GM15510 (cell line): ENCODE data around the gene AJAP1.

Experiments
- POLR2A ChIP-seq: IDR thresholded peaks from 3 replicates; pipeline ENCODE4 v1.6.1; 2011; ENCODE audit warnings: borderline replicate concordance; ENCODE audit not compliant: insufficient read length; ENCODE audit errors: extremely low read depth

Gene AJAP1

DNA sequence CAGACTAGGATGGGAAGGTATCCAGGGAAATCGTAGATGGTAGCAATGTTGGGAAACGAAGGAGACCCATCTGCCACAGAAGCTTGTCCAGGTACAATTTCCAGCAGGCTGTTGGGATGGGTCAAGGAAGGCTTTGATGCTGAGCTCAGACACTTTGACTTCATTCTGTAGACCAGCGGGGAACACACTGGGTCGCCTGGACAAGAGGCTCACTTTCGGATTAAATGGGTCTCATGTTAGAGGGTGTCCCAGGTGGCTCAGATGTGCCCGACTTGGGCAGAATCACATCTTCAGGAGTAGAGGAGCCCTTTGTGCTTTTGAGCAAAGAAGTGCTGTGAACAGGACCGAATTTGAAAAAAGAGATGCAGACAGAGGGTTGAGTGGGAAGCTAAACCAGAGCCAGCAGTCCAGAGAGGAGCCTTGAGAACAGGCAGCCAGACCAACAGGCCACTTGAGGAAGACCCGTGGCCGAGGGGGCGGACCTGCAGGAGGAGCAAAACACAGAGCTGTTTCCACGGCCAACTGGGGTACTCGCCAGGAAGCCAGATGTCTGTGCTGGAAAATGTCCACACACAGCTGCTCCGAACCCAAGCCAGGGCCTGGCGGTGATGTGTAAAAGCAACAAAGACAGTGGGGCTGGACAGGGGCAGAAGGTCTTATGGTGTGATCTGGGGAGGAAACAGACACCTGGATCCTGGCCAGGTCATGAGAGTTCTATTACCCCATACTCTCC, 146.9 kb downstream of the AJAP1 start:
- no peak for TF ChIP-seq POLR2A

DNA sequence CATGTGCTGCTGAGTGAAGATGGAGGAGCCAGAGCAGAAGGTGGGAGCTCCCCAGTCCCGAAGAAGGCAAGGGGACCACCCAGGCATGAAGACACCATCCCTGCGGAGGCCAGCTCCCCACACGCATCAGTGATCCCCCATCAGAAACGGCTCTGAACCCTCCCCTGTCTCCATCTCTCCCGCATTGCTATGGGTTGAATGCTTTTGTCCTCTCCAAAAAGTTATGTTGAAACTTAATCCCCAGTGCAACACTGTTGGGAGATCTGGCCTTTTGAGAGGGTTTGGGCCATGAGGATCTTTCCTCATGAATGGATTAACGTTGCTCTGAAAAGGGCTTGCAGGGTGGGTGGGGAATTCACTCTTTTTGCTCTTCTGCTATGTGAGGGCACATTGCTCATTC, 147.6 kb downstream of the AJAP1 start:
- no peak for TF ChIP-seq POLR2A

DNA sequence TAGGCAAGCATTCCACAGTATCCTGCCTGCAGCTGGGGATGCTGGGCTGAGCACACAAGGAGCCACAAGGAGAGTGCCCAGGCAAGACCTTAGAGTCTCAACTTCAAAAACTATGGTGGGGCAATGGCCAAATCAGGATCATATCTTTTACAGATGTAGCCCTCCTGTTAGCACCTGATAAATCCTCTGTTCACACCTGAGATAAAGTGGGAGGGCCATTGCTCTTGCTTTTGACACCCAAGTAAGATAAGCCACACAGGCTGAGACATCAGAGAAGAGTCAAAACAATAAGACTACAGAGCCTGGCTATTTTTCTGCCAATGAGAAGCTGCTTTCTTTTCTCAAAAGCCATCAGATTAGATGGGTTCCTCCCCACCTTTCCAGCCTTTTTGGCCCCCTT, 148.9 kb downstream of the AJAP1 start:
- no peak for TF ChIP-seq POLR2A

DNA sequence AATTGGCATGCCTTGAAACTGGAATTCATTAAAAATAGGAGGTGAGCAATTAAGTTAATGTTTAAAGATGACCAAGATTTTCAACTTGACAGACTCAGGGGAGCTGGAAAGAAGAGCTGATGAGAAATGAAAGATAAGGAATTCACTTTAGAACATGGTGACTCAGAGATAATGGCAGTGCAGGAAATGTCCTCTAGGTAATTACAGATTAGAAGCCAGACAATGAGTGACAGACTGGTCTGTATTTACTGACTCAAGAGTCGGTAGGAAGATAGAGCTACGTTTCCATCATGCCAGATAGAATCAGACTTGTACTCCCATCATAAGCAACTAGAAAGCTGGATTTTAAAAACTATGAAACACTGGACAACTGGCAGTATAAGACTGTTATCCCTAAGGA, 151.6 kb downstream of the AJAP1 start:
- no peak for TF ChIP-seq POLR2A

DNA sequence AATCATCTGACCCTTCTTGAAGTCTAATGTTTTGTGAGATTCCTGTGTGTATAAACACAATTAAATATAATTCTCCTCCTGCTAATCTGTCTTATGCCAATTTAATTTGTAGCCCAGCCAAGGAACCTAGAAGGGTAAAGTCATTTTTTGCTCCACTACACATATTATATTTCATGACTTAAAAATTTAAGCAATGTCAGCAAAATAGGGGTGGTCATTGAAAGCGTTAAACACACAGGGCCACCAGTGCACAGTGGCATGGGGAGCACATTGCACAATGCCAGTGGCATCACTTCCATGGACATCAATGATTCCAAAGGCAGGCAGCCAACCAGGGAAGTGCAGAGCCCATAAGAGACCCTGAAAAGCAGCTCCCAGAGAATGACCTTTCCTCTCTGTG, 166.1 kb downstream of the AJAP1 start:
- TF ChIP-seq POLR2A: no peak

DNA sequence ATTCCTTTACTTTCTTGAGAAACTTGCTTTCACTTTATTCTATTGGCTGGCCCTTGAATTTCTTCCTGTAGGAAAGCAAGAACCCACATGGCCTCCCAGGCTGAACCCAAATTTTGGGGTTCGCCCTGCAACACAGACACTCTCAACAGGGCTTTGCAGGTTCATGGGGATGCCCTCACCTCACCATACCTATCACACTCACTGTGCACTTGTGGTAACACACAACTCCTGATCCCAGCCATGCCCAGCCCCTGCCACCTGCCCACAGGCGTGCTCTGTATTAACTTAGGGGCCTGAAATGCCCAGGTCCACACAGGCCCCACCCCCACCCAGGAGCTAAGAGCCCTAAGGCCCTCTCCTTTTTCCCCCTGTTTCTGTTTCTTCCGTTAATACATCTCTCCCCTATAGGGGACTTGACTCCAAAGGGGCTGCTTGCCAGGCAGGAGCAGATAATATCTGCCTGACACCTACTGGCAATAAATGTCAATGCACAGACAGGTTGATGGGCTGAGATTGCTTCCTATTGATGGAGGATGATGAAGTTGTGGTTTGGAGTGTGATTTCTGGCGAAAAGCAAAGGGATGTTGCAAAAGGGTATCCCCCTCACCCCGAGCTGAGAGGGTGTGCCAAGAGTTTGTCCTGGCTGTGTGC, 171.5 kb downstream of the AJAP1 start:
- no peak for TF ChIP-seq POLR2A

DNA sequence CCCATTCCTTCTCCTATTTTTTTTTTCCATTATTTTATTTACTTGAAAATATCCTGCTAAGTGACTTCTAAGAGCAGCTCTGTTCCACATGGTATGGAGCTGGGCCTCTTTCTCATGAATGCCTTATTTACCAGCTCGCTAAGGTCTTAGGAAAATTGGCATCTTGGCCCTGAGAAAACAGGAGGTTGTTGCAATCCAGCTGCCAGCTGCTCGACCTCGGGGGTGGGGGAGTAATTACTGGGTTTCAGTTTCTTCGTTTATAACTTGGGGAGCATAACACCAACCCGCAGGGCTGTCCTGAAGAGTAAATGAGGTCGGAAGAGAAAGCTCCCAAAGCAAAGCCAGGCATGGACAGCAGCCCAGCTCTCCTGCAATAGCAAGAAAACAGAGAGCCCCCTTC, 176.3 kb downstream of the AJAP1 start:
- no peak for TF ChIP-seq POLR2A

DNA sequence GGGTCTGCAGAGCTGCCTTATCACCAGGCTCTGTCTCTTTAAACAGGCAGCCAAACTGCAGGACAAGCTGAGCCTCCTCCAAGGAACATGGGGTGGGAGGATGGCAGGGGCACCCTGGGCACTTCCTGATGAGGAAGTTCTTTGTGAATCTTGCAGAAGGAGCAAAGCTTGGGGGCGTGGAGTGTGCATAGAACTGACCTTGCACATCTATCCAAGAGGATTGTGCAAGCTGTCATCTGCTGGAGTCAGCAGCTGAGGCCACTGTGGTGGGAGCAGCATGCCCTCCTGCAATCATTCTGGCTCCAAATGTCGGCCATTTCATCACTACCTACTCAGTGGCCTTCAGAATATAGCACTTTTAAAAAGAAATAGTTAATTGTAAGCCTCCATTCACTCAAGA, 182.2 kb downstream of the AJAP1 start:
- TF ChIP-seq POLR2A: no peak

DNA sequence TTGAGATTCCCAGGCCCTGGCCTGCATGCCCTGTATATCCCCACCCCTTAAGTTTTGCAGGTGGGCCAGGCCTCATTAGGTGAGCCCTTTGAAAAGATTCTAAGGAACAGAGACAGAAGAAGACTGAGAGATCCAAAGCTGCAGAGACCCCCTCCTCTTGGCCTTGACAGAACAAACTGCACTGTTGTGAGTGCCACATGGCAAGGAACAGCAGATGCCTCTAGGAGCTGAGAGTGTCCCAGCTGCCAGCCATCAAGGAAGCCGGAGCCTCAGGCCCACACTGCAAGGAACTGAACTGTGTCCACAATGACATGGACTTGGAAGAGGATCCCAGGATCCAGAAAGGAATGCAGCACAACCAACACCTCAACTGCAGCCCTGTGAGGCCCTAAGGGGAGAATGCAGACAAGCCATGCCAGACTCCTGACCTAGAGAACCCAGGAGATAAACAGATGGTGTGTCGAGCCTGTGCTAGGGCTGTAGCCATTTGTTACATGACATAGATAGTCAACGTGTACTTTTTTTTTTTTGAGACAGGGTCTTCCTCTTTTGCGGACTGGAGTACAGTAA, 182.7 kb downstream of the AJAP1 start:
- no peak for TF ChIP-seq POLR2A

DNA sequence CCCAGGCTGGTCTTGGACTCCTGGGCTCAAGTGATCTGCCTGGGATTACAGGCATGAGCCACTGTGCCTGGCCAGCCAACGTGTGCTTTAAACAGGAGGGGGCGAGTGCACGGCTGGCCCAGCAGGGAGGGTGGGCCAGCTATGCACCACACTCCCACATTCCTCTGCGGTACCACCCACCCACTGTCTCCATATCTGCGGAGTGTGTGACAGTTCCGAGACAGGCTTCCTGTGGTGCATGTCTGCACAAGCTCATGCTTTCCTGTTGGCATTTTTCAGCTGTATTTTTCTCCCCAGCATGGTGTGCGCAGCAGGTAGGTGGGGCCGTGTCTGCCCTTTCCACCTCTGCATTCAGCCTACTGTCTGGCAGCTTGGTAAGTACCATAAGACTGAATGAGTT, 183.3 kb downstream of the AJAP1 start:
- no peak for TF ChIP-seq POLR2A

DNA sequence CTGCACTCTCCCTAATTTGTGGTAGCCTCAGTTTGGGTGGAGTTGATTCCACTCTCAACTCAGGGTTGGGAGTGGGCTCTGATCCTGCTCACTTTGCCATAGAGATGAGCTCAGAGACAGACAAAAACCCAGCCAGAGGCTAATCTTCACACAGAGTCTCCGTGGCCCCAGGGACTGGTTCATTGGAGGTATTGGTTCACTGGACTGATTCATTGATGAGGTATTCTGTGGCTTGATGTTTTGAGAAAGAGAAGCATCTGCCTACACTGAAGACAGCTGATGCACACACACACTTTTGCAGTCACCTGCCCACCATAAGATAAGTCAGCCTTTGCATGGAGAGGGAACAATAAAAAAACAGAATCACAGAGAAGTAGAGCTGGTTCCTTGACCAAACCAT, 183.8 kb downstream of the AJAP1 start:
- no peak for TF ChIP-seq POLR2A
